Smooth muscle cell (in vitro differentiated cells): ENCODE results near the gene PDE6D. TPM values are rescaled to one million over a fixed set of nuclear protein-coding genes. Genes with fewer than 3 reads are reported as not detected.

Experiments used
- DNase-seq: peaks from one replicate; lab custom pipeline; 2025; ENCODE audit not compliant: unreplicated experiment; lab: John Stamatoyannopoulos, UW
- H2AFZ ChIP-seq: fragments of 200-600 bp; sonication (generic); 2 replicates; pipeline ENCODE4 v1.6.0; 2016; ENCODE audit warnings: antibody characterized with exemption, low read depth, mild to moderate bottlenecking
- H3F3A ChIP-seq: fragments of 200-600 bp; sonication (generic); 2 replicates; pipeline ENCODE4 v1.6.0; 2017; ENCODE audit warnings: antibody characterized with exemption, low read depth
- H3K27ac ChIP-seq: fragments of 200-600 bp; sonication (generic); 2 replicates; pipeline ENCODE4 v1.5.1; 2016; ENCODE audit warnings: low read depth, mild to moderate bottlenecking
- H3K27me3 ChIP-seq: fragments of 200-600 bp; sonication (generic); 2 replicates; pipeline ENCODE4 v1.6.1; 2016; ENCODE audit warnings: low read depth, mild to moderate bottlenecking
- H3K36me3 ChIP-seq: fragments of 200-600 bp; sonication (generic); 2 replicates; pipeline ENCODE4 v1.5.1; 2016; ENCODE audit warnings: low read depth
- H3K4me1 ChIP-seq: fragments of 200-600 bp; sonication (generic); 2 replicates; pipeline ENCODE4 v1.5.1; 2016; ENCODE audit warnings: low read depth
- H3K4me2 ChIP-seq: fragments of 200-600 bp; sonication (generic); 2 replicates; pipeline ENCODE4 v1.6.0; 2016; ENCODE audit warnings: mild to moderate bottlenecking
- H3K4me3 ChIP-seq: fragments of 200-600 bp; sonication (generic); 2 replicates; pipeline ENCODE4 v1.5.1; 2016; ENCODE audit warnings: mild to moderate bottlenecking
- H3K79me2 ChIP-seq: fragments of 200-600 bp; sonication (generic); 2 replicates; pipeline ENCODE4 v1.6.0; 2016; ENCODE audit warnings: low read depth, mild to moderate bottlenecking
- H3K9ac ChIP-seq: fragments of 200-600 bp; sonication (generic); 2 replicates; pipeline ENCODE4 v1.6.0; 2016; ENCODE audit warnings: low read depth
- H3K9me3 ChIP-seq: fragments of 200-600 bp; sonication (generic); replicated peaks from 2 replicates; pipeline ENCODE4 v1.5.1; 2016; ENCODE audit warnings: low read depth
- H4K20me1 ChIP-seq: fragments of 200-600 bp; sonication (generic); 2 replicates; pipeline ENCODE4 v1.6.0; 2016; ENCODE audit warnings: low read depth
- WGBS: methylation state at CpG from one replicate; pipeline ENCODE4 v1.1.7; 2016; ENCODE audit warnings: low lambda C conversion rate; 5-methylcytosine and 5-hydroxymethylcytosine counted together
- polyA plus RNA-seq: library from polyadenylated mRNA; unstranded; fragments of >200 nt; fragmentation: Nextera tagmentation; extraction: Ambion mirVana; gene quantifications from 2 replicates; pipeline ENCODE4 v1.2.1, GENCODE V29; 2016
- total RNA-seq: library from RNA; depleted of rRNA; stranded (reverse); fragments of >200 nt; gene quantifications from 2 replicates; pipeline ENCODE4 v1.2.3, GENCODE V29; 2014
- TF ChIP-seq, protein P1 (sequence below): fragments of 200-600 bp; sonication (generic); IDR thresholded peaks from 2 replicates; pipeline ENCODE4 v1.5.1; 2017; ENCODE audit warnings: borderline replicate concordance, mild to moderate bottlenecking, antibody characterized with exemption; ENCODE audit not compliant: insufficient read depth, poor library complexity, severe bottlenecking

Gene PDE6D
- total and polyA plus RNA-seq, 2 experiments from 2014 or later, result 32.7 to 54.9 TPM

DNA sequence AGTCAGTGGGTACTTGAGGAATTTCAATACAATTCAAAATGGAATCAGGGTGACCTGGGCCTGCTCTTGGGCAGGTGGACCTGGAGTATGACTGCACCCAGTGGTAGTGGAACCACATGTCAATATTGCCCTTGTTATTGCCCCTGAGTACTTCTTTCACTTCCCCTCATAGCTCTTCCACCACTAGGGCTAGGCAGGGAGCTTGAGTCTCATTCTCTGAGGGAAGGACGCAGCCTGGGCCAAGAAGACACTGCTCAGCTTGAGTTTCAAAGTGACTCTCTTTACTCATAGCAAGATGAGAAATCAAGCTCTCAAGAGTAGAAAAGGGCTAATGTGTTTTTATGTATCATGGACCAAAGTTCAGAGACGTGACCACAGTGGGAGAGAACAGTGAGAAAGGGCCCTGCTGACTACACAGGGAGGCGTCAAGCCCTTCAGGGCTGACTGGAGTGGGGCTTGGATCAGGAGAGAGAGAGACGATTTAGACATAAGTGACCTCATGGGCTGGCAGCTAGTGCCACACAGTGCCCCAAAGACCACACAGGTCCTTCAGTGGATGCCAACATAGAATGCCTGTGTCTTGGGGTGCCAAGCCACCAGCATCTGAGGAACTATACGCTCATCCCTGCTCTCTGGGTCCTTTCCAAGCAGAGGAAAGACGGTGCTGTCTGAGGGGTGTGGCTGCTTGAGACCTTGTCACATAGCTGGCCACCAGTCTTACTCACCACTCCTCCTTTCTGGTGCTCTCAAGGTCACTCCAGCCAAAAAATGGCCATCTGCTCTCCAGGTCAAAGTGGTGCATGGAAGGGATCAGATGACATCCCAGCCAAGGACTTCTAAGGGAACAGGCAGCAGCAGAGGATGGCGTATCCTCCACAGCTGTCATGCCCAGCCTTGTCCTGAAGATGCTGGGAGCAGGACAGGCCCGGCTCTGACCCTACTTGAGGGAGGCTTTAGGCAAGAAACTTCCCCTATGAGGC lies 59.8 kb downstream of the PDE6D start:
- TF ChIP-seq, protein P1, sequence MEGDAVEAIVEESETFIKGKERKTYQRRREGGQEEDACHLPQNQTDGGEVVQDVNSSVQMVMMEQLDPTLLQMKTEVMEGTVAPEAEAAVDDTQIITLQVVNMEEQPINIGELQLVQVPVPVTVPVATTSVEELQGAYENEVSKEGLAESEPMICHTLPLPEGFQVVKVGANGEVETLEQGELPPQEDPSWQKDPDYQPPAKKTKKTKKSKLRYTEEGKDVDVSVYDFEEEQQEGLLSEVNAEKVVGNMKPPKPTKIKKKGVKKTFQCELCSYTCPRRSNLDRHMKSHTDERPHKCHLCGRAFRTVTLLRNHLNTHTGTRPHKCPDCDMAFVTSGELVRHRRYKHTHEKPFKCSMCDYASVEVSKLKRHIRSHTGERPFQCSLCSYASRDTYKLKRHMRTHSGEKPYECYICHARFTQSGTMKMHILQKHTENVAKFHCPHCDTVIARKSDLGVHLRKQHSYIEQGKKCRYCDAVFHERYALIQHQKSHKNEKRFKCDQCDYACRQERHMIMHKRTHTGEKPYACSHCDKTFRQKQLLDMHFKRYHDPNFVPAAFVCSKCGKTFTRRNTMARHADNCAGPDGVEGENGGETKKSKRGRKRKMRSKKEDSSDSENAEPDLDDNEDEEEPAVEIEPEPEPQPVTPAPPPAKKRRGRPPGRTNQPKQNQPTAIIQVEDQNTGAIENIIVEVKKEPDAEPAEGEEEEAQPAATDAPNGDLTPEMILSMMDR, result no peak
- Histone ChIP-seq H3K4me3 (no peak overlapping the region), H3K27ac (no peak overlapping the region), H3F3A (no peaks in the 10 kb centered on the region), H3K4me1 (no peaks in the 10 kb centered on the region), H4K20me1 (no peaks in the 10 kb centered on the region), H3K36me3 (no peaks in the 10 kb centered on the region), H3K4me2 (no peak overlapping the region), H3K79me2 (no peaks in the 10 kb centered on the region), H3K9me3 (no peaks in the 10 kb centered on the region), H2AFZ (no peak overlapping the region), H3K27me3 (no peaks in the 10 kb centered on the region), H3K9ac (no peak overlapping the region)
- DNase-seq, result no peak
- 92% methylated on average over 8 of the region's 8 CpGs for WGBS

DNA sequence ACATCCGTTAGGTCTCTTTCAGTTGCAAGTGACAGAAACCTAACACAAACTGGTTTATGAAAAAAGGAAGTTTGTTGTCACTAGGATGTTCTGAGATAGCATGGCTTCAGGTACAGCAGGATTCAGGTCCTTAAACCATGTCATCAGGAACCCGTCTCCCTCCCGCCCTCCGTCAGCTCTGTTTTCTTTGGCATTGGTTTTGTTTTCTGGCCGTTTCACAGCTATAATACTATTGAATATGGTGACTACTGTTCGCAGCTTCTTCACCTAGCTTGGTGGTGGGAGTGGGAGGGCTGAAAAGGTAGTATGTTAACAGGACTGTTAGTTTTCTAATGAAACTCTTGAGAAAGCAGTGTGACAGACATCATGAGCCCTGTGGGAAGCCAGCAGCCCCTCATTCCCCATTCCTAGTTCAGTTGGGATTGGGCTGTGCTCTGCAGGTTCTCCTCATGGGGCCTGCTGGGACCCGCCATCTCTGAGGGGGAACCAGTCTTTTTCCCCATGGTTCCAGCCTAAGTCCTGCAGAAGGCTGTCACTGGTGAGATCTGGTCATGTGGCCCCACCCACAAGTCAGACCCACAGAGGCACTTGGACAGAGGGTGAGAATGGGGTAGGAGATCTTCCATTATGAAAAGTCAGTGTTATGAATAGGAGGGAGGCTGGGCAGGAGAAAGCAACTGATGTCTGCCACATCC lies 60.6 kb downstream of the PDE6D start:
- Histone ChIP-seq H3K27ac (no peak overlapping the region), H3K9me3 (no peaks in the 10 kb centered on the region), H3K36me3 (no peaks in the 10 kb centered on the region), H3K4me1 (no peaks in the 10 kb centered on the region), H3K79me2 (no peaks in the 10 kb centered on the region), H3F3A (no peaks in the 10 kb centered on the region), H3K4me3 (no peak overlapping the region), H3K4me2 (no peak overlapping the region), H2AFZ (no peak overlapping the region), H3K9ac (no peak overlapping the region), H3K27me3 (no peaks in the 10 kb centered on the region), H4K20me1 (no peaks in the 10 kb centered on the region)
- 91% methylated on average over 7 of the region's 7 CpGs for WGBS
- TF ChIP-seq, protein P1, result no peak
- DNase-seq, result no peak

DNA sequence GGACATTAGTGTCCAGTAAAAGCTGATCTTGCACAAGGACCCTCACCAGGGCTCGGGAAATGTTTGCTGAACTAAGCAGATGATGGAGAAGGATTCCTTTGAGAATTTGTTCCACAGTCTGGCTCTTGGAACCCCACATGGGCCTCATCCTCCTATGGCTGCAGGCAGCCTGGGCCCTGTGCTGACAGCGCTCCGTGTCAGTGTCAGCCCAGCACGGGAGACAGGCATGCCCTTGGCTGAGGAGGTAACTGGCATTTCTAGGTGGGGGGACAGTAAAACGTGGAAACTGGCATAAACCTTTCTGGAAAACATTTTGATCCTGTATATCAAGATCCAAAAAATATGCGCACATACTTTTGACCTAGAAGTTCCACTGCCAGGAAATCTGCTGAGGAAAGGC lies 62.3 kb downstream of the PDE6D start:
- TF ChIP-seq, protein P1, result no peak
- Histone ChIP-seq H3K4me3 (no peak overlapping the region), H3K4me1 (no peaks in the 10 kb centered on the region), H3K9ac (no peak overlapping the region), H3F3A (peaks cover 9% of the 10 kb centered on the region), H3K36me3 (no peaks in the 10 kb centered on the region), H3K9me3 (no peaks in the 10 kb centered on the region), H2AFZ (no peak overlapping the region), H4K20me1 (peaks cover 14% of the 10 kb centered on the region), H3K4me2 (no peak overlapping the region), H3K27me3 (no peaks in the 10 kb centered on the region), H3K27ac (no peak overlapping the region), H3K79me2 (no peaks in the 10 kb centered on the region)
- DNase-seq, result no peak
- WGBS, result 89% methylated on average over 6 of the region's 6 CpGs
